ENCODE data around the gene KDM4E.
"Not testable (repeated sequence)": the region's sequence is repeated elsewhere in the genome, so short reads cannot be mapped to it uniquely, and the experiment has no call there.

The KDM4E gene

DNA sequence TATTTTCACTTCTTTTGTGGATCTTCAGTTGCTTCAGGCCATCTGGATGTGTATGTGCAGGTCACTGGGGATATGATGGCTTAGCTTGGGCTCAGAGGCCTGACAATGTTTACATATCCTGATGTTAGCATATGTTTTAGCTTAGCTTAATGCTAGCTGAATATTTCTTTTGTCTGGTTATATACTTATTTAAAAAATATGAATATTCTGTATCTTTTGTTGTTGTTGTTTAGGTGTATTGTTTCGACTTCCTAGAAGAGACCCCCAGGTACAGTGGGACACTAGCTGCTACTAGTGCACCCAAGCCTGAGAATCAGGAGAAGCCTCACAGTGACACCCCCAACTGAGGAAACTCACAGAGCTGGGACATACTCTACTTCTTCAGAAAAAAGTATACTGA, at the start of gene KDM4E:
Gene KDM4E, plus strand, starts transcription at position 301 of the 400 bp plus-strand sequence. CDS start 300 bp downstream, outside the sequence.
- no peak for DNase-seq (ENCODE audit: low read depth in 3 of 3)

DNA sequence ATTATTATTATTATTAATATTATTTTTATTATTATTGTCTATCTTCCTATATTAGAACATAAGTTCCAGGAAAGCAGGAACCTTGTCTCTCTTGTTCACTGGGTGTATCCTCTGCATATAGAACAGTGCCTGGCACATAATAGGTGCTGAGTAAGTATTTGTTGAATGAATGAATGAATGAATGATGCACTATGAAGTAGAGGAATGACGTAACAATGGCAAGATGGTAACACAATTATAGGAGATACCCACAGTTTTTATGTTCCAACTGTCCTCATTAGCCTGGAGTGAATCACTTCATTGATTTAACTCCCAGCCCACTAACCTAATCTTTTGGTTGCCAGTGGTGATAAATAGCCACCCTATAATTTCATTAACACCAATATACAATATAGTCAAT, 49.5 kb upstream of the KDM4E start:
- no peak for DNase-seq (ENCODE audit: low read depth in 3 of 3)

DNA sequence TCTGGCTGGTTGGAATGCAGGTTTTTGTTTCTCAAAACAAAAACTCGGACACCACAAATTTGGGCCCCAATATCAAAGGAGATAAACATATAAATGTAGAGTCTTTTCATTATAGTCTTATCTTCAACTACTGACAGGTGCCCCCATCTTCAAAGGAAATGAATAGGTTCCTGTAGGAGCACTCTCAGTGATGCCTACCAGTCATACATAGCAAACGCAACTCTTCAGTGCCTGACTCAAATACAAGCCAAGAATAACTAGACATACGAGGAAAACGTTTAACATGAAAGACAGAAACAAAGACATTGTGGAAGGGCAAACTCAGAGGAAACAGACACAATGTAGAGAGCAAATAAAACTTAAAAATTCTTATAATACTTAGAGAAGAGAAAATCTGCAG, 37.7 kb upstream of the KDM4E start:
- no peak for DNase-seq (ENCODE audit: low read depth in 3 of 3)

DNA sequence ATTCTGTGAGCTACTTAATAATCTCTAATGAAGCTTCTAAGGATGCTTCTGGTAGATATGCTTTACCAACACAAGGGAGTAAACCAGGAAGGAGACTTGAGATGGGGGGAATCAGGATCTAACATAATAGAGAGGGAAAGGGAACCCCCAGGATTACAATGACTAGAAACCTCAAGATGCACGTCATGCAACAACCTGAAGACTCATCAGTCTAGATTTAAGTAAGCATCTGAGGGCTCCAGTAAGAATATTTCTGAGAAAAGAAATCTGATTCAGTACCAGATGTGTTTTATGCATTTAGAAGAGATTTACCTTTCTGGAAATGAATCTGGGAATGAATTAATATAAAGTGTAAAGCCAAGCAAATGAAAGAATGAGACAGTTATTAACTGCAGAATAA, 36.3 kb upstream of the KDM4E start:
- no peak for DNase-seq (ENCODE audit: low read depth in 3 of 3)

DNA sequence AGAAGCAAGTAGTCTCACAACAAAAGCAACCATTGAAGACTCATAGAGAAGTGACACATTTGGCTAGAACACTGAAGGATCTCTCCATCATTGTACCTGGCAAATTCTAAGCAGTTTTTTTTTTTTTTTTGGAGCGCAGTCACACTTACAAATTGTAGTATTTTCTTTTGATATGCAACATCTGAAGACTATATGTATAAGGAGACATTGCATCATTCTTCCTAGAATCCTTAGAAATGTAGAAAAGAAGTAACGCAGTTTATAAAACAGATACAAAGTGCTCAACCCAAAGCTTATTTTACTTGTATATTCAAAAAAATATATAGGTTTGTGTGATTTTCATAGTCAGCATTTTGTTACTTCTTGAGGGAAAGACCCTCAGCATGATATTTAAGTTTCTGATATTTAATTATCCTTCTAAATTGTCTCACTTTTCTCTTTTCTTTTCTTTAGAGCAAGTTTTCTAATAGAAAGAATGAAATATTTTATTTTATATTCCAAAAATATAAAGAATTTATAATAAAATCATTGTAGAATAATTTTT, 31.6 kb upstream of the KDM4E start:
- no peak for DNase-seq (ENCODE audit: low read depth in 3 of 3)

DNA sequence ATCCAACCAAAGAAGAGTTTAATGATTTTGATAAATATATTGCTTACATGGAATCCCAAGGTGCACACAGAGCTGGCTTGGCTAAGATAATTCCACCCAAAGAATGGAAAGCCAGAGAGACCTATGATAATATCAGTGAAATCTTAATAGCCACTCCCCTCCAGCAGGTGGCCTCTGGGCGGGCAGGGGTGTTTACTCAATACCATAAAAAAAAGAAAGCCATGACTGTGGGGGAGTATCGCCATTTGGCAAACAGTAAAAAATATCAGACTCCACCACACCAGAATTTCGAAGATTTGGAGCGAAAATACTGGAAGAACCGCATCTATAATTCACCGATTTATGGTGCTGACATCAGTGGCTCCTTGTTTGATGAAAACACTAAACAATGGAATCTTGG, 27.6 kb upstream of the KDM4E start:
- DNase-seq (ENCODE audit: low read depth in 3 of 3): no peak

DNA sequence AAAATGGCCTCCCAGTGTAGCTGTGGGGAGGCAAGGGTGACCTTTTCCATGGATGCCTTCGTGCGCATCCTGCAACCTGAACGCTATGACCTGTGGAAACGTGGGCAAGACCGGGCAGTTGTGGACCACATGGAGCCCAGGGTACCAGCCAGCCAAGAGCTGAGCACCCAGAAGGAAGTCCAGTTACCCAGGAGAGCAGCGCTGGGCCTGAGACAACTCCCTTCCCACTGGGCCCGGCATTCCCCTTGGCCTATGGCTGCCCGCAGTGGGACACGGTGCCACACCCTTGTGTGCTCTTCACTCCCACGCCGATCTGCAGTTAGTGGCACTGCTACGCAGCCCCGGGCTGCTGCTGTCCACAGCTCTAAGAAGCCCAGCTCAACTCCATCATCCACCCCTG, 26.8 kb upstream of the KDM4E start:
- DNase-seq (ENCODE audit: low read depth in 3 of 3): no peak

DNA sequence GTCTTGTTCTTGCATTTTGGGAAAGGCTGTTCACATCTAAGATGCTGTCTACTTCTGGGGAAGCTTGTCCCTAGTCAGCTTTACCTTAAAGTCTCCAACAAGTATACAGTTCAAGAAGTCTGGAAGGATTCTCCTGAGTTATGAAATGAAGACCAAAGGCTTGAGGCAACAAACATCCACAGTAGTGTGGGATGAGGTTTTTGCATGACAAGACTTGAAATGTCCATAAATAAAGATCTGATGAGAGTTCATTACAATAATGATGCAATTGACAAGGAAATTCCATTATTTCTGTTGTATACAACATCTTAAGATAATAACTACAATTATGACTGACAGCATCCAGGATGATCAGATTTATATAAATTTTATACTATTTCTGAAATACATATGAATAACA, 21.3 kb upstream of the KDM4E start:
- DNase-seq (ENCODE audit: low read depth in 3 of 3): no peak

DNA sequence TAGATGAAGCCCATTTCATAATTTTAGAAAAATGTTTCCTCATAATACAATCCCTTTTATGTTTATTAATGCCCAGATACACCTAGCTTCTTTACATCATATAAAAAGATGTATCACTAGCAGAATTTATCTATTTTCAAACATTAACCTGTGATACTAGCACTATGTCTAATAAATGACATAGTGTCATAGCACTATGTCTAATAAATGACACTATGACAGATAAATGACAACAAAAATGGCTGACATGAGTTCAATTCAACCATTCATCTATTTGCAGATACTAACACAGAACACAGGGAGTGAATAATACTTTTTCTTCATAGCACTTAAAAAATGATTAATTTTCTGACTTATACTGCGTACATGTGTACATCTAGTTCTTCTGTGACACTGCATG, 19.4 kb upstream of the KDM4E start:
- no peak for DNase-seq (ENCODE audit: low read depth in 3 of 3)

DNA sequence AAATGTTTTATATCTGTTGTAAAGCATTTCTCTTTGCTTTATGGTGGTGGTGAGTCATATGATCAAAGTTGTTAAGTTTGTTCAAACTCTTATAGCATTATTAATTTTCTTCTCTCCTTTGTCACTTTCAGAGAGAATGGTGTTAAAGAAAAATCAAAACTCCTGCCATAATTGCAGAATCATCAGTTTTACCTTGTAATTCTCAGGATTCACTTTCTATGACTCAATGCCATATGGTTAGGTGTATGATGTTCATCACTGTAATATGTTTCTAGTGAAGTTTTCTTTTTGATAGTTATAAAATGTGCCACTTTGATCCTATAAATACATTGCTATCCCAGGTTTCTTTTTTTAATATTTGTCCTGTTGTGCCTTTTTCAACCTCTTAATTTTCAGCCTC, 13.7 kb upstream of the KDM4E start:
- no peak for DNase-seq (ENCODE audit: low read depth in 3 of 3)

DNA sequence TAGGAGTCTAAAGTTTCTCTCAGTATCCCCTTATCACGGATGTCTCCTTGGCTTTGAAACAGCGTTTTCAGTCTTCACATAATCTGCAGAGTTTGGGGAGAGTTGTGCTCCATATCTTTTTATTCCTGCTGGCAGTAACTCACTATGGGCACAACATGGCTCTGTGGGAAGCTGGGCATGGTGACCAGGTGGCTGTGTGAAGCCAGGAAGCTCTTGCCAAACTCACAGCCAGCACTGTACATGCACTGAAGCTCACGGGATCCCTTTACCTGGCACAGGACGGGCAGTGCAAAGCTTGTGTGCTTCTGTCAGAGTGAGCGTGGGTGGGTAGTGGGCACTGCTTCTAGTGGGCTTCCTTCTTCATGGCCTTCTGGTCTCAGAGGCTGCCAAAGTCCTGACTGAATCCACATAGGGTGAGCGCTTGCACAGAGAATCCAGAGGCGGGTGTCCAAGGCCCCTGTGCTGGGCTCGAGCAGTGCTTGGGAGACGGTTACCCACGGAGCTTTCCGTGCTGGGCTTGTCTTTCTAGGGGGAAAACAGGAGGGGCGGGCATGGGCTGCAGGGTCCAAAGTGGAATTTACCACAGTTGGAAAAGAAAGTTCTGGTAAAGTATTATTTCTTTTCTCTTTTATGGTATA, 10.8 kb upstream of the KDM4E start:
- DNase-seq (ENCODE audit: low read depth in 3 of 3): no peak

DNA sequence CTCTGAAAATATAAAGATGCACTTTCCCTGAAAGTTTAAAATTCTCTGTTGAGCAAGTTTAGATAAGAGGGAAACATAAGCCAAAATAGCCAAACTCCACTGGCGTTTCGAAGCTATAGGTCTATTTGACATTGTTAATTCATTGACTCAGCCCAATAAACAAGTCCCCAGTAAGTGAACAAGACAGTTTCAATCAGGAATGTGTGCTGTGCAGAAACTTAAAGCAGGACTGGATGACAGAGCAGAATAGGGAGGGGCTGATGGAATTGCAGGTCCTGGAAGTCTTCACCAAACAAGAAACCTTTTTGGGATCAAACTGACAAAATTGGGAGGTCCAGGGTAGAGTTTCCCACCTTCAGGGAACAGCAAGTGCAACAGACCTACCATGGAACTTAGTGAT, 8.9 kb upstream of the KDM4E start:
- no peak for DNase-seq (ENCODE audit: low read depth in 3 of 3)

DNA sequence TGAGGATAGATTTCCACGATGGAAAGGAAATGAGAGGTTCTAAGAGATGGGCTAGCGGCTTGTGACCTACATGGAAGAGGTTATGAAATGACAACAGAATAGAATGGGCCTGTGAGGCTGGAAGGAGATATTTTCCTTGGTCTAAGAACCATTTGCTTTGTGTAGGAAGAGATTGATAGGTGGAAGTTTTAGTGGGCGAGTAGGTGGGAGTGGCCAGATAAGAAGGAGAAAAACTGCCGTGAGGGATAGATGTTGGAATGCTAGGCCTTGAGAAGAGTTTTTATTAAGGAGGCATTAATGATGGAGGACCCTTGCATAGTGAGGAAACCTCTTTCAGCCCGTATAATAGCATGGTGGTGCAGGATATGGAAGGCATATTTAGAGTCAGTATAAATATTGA, 3.6 kb upstream of the KDM4E start:
- DNase-seq (ENCODE audit: low read depth in 3 of 3): not testable (repeated sequence)

DNA sequence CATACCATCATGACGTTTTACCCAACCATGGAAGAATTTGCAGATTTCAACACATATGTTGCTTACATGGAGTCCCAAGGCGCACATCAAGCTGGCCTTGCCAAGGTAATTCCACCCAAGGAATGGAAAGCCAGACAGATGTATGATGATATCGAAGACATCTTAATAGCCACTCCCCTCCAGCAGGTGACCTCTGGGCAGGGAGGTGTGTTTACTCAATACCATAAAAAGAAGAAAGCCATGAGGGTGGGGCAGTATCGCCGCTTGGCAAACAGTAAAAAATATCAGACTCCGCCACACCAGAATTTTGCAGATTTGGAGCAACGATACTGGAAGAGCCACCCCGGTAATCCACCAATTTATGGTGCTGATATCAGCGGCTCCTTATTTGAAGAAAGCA, 536 bp downstream of the KDM4E start:
- DNase-seq (ENCODE audit: low read depth in 3 of 3): not testable (repeated sequence)

DNA sequence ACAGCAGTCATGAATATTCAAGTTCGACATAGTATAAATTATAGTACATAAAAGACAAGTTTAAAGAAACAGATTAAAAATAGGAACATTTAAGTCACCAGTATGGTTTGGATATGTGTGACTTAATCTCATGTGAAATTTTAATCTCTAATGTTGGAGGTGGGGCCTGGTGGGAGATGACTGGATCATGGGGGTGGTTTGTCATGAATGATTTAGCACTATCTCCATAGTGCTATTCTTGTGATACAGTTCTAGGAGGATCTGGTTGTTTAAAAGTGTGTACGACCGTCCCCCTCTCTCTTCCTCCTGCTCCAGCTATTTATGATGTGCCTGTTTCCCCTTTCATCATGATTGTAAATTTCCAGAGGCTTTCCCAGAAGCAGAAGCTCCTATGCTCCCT, 3.3 kb downstream of the KDM4E start:
- no peak for DNase-seq (ENCODE audit: low read depth in 3 of 3)

DNA sequence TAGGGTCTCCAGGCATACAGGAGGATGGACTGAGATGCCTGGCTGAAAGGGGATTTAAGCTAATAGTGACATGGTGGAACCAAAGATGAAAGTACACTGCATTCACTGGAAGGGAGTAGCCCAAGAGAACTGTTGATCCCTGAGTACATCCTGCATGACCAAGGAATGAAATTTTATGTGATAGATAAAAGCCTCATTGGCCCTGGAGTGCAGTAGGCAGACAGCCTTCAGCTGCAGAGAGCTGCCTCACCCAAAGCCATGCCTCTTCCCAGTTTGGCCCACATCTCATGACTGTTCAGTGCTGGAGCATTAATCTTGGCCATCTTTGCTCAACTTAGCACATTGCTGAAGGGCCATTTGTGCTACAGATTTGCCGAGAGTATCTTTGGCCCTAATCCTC, 8.0 kb downstream of the KDM4E start:
- no peak for DNase-seq (ENCODE audit: low read depth in 3 of 3)

DNA sequence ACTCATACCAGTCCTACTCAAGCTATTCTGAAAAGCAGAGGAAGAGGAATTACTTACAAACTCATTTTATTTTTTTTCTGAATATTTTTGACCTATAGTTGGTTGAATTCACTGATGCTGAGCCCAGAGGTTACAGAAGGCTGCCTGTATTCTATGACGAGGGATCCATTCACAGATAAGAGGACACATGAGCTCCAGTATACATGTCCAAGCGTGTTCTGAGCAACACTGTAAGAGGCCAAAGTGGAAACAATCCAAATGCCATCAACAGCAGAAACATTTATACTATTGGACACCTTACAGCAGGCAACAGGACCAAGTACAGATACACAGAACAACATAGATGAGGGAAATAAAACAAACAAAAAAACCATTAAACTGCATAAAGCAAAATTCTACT, 10.3 kb downstream of the KDM4E start:
- DNase-seq (ENCODE audit: low read depth in 3 of 3): no peak

DNA sequence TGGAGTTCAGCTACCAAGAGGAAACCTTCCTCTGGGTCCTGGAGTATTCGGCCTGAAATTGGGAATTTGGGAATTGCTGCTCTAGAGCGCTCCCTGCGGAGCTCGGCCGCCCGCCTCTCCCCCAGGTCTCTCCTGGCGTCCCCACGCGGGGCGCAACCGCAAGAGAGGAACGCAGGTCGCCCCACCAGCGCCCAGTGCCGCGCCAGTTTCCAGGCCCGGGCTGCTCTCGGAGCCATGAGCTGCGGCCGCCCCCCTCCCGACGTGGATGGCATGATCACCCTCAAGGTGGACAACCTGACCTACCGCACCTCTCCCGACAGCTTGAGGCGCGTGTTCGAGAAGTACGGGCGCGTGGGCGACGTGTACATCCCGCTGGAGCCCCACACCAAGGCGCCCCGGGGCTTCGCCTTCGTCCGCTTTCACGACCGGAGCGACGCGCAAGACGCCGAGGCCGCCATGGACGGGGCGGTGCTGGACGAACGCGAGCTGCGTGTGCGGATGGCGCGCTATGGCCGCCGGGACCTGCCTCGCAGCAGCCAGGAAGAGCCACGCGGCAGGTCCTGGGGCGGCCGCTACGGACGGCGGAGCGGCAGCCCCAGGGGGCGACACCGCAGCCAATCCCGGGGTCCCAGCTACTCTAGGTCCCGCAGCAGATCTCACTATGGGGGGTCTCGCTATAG, 12.4 kb downstream of the KDM4E start:
- DNase-seq (ENCODE audit: low read depth in 3 of 3): not testable (repeated sequence)

DNA sequence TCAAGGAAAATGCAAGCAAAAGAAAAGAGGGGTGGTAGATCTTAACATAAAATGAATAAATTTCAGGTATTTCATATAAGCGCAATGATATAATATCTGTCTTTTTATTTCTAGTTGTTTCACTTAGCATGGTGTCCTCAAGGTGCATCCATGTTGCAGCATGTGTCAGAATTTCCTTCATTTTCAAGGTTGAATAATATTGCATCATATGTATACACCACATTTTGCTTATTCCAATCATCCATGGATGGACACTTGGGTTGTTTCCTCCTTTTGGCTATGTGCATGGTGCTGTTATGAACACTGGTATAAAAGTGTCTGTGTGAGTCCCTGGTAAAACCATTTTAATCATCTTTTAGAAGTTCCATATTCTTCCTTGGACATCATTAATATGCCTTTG, 17.2 kb downstream of the KDM4E start:
- no peak for DNase-seq (ENCODE audit: low read depth in 3 of 3)

DNA sequence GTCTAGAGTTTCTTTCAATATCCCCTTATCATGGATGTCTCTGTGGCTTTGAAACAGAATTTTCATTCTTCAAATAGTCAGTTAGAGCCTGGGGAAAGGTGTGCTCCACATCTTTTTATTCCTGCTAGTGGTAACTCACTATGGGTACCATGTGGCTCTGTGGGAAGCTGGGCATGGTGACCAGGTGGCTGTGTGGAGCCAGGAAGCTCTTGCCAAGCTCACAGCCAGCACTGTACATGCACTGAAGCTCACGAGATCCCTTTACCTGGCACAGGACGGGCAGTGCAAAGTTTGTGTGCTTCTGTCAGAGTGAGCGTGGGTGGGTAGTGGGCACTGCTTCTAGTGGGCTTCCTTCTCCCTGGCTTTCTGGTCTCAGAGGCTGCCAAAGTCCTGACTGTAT, 17.8 kb downstream of the KDM4E start:
- DNase-seq (ENCODE audit: low read depth in 3 of 3): no peak

DNA sequence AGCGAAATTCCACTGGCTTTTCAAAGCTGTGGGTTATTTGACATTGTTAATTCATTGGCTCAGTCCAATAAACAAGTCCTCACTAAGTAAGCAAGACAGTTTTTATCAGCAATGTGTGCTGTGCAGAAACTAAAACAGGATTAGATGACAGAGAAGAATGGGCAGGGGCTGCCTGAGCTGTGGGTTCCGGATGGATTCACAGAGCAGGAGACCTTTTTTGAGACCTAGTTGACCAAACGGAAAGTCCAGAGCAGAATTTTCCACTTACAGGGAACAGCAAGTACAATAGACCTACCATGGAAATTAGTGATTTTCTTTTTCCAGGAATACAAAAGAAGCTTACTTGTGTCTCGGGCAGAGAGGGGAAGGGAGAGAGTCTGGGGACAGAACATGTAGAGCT, 19.0 kb downstream of the KDM4E start:
- DNase-seq (ENCODE audit: low read depth in 3 of 3): no peak

DNA sequence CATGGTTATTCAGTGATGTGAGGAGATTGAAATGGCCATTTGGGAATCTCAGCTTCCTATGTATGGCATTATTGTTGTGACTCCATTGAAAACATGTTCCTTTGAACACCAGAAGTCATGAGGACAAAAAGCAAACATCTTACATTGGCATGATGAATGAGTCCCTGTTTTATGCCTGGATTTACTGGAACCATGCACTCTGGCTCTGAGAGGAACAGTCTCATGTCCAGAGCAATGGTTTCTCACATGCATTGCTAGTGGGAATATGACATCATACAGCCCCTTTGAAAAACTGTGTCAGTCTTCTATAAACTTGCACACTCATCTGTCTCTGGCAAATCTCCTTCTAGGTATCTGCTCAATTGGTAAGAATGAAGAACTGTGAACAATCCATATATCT, 20.8 kb downstream of the KDM4E start:
- DNase-seq (ENCODE audit: low read depth in 3 of 3): no peak

DNA sequence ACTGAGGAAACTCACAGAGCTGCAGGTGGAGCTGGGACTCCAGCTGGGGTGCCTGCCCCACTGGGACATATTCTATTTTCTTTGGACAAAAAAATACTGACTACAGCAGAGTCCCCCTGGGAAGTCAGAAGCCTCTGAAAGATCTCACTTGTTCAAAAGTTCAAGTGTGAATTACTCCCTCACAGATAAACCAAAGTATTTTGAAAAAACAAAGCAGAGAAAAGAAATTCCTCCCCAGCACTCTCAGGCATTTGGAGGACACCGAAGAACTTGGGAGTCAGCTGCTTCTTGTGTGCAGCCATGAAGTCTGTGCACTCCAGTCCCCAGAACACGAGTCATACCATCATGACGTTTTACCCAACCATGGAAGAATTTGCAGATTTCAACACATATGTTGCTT, 24.1 kb downstream of the KDM4E start, which contains the start of gene KDM4F:
Gene KDM4F, plus strand, starts transcription at position 301 of the 400 bp plus-strand sequence.
- DNase-seq (ENCODE audit: low read depth in 3 of 3): not testable (repeated sequence)

Measured in stimulated activated CD4-positive, alpha-beta T cell treated with anti-CD3 and anti-CD28 coated beads, TNF-alpha, amount 100 ng/mL, for 24 hours (primary cell).